Measurements from ENCODE around the gene S100A11.

S100A11 gene

GRCh38 chr1:152000964-152001630, 35.7 kb downstream of the S100A11 start:
- TF ChIP-seq CTCF (IDR thresholded peaks at IDR 0.05; ENCODE audit: low read depth, low read length, missing control alignments) = no peak
- no peak overlapping the region for H3K4me3 ChIP-seq (ENCODE audit: low read depth, low read length)
- no peak for DNase-seq (ENCODE audit: low read depth)
- in situ Hi-C loops (cut with HindIII; ENCODE audit: low sequenced_read_pairs) = loop anchor here (5.0 kb wide), 1 partner anchor 84 kb away; no protein-coding TSS in a partner anchor

- DNase-seq (ENCODE audit: low read depth) = no peak
- in situ Hi-C loops (cut with HindIII; ENCODE audit: low sequenced_read_pairs) = no loop called here
These were observed 38.0 kb downstream of the S100A11 start for GRCh38 chr1:151998611-151999362.

GRCh38 chr1:151997284-151997570, 39.6 kb downstream of the S100A11 start:
- TF ChIP-seq CTCF (IDR thresholded peaks at IDR 0.05; ENCODE audit: low read depth, low read length, missing control alignments) = no peak
- DNase-seq (ENCODE audit: low read depth) = no peak
- no peak overlapping the region for H3K4me3 ChIP-seq (ENCODE audit: low read depth, low read length)
- in situ Hi-C loops (cut with HindIII; ENCODE audit: low sequenced_read_pairs) = no loop called here

More at GRCh38 chr1:151998611-151999362, 38.0 kb downstream of the S100A11 start:
- TF ChIP-seq CTCF (IDR thresholded peaks at IDR 0.05; ENCODE audit: low read depth, low read length, missing control alignments) = no peak
- no peak overlapping the region for H3K4me3 ChIP-seq (ENCODE audit: low read depth, low read length)

- TF ChIP-seq CTCF (IDR thresholded peaks at IDR 0.05; ENCODE audit: low read depth, low read length, missing control alignments) = no peak
- in situ Hi-C loops (cut with HindIII; ENCODE audit: low sequenced_read_pairs) = no loop called here
- DNase-seq (ENCODE audit: low read depth) = no peak
These were observed 41.0 kb downstream of the S100A11 start for GRCh38 chr1:151995774-151996173.

GRCh38 chr1:151994956-151995355, 41.8 kb downstream of the S100A11 start:
- in situ Hi-C loops (cut with HindIII; ENCODE audit: low sequenced_read_pairs) = no loop called here
- peak; percentile 98 for DNase-seq (ENCODE audit: low read depth)
- no peak for TF ChIP-seq CTCF (IDR thresholded peaks at IDR 0.05; ENCODE audit: low read depth, low read length, missing control alignments)
- H3K4me3 ChIP-seq (ENCODE audit: low read depth, low read length) = no peak overlapping the region

More at GRCh38 chr1:151995774-151996173, 41.0 kb downstream of the S100A11 start:
- H3K4me3 ChIP-seq (ENCODE audit: low read depth, low read length) = no peak overlapping the region

GRCh38 chr1:151993734-151994496, 42.9 kb downstream of the S100A11 start, which contains the start of gene S100A10:
TSS of gene S100A10 (minus strand) at chr1:151993859. CDS start at chr1:151986230, 7,629 bp downstream.
- in situ Hi-C loops (cut with HindIII; ENCODE audit: low sequenced_read_pairs) = no loop called here
- no peak for DNase-seq (ENCODE audit: low read depth)
- TF ChIP-seq CTCF (IDR thresholded peaks at IDR 0.05; ENCODE audit: low read depth, low read length, missing control alignments) = no peak
- H3K4me3 ChIP-seq (ENCODE audit: low read depth, low read length) = peak within 1 kb of the TSS; percentile 96

Measured in astrocyte of the cerebellum (primary cell).